Fibroblast of gingiva (primary cell): ENCODE data around the gene SLC2A6.

Experiments
- DNase-seq: peaks from one replicate; pipeline ENCODE4 v3.0.0-alpha.2; 2011; ENCODE audit warnings: low read depth

SLC2A6 gene

DNA sequence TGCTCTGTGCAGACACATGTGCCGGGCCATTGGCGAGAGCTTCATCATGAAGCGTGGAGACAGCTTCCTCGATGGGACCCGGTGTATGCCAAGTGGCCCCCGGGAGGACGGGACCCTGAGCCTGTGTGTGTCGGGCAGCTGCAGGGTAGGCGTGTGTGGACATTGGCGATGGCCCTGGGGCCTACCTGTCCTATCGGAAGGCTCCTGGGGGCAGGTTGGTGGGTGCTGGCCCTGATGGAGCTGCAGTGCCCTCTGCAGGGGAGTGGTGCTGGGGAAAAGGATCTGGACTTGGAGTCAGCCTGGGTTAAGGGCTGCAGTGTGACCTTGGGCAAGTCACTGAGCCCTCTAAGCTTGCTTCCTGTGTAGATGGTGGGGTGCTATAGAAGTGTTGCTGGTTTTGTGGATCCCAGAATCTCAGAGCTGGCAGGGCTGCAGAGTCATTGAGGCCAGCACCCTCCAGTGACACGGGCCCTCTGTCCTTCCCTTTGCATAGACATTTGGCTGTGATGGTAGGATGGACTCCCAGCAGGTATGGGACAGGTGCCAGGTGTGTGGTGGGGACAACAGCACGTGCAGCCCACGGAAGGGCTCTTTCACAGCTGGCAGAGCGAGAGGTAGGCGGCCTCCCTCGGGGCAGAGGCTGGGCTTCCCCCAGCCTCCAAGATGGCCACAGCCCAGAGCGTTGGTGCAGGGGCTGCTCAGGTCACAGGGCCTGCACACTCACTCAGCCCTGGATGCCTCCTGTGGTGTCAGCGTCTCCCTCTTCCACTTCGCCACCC lies 41.0 kb downstream of the SLC2A6 start:
- DNase-seq, result no peak

DNA sequence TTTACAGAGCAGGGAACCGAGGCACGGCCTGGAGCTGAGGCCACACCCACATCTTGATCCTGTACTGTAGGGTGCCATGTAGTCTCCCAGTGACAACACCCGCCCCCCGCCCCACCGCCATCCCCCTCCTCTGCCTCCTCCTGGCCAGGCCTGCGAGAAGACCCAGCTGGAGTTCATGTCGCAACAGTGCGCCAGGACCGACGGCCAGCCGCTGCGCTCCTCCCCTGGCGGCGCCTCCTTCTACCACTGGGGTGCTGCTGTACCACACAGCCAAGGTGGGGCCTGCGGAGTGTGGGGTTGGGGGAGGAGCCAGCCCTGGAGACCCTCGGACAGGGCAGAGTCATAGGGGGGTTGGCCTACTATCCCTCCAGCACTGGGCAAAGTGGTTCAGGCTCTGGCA lies 42.2 kb downstream of the SLC2A6 start:
- no peak for DNase-seq

DNA sequence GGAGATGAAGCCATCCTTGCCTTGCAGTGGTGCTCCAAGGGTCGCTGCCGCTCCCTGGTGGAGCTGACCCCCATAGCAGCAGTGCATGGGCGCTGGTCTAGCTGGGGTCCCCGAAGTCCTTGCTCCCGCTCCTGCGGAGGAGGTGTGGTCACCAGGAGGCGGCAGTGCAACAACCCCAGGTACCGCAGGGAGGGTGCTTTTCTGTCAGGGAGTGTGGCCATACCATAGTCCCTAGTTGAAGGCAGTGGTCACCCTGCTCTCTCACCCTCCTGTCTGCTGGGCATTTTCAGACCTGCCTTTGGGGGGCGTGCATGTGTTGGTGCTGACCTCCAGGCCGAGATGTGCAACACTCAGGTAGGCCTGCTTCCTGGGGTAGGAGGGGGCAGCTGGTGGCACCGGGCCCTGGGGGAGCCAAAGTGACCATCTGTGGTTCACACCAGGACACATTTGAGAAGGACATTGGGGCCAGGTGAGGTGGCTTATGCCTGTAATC lies 45.5 kb downstream of the SLC2A6 start:
- DNase-seq, result no peak

DNA sequence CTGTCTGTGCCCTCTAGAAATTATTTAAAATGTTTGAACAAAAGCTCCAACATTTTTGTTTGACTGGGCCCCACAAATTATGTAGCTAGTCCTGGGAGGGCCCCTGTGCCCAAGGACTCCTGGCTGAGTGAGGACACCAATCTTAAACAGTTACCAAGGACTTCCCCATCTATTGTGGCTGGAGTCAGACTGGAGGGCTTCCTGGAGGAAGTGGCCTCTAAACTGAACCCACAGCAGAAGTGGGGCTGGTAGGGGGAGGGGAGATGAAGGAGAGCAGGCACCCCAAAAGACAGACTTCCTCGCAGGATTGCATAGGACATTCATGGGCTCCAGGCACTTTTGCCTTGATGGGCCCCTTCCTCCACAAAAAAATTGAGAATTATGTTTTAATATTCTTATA lies 48.7 kb downstream of the SLC2A6 start:
- no peak for DNase-seq

DNA sequence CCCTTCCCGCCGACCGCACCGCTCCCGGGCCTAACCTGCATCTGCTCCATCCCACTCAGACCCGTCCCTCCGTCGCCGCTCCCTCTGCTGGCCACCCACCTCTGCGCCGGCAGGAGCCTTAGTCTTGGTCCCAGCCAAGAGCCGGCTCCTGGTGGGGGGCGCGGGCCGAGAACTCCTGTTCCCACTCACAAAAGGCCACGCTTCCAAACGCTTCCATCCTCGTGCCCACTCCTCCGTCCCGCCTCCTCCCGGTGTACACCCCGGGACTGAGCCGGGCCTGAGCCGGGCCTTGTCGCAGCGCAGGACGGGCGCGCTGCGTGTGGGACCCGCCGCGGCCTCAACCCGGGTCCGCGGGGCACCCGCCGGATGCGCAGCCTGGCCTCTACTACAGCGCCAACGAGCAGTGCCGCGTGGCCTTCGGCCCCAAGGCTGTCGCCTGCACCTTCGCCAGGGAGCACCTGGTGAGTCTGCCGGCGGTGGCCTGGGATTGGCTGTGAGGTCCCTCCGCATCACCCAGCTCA lies 49.2 kb downstream of the SLC2A6 start:
- no peak for DNase-seq

DNA sequence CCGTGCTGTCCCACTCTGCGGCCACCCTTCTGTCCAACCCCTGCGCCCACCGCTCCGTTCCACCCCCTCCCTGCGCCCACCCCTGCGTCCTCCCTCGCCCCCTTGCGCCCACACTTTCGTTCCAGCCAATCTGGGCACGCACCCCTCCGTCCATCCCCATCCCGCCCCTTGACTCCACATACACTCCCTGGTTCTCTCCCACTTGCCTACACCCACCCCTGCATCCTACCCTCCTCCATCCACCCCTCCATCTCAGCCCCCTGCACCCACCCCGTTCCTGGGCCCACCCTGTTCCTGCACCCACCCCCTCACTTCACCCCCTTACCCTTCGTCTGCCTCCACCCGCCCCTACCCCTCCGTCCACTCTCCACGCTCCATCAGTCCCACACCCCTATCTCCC lies 49.7 kb downstream of the SLC2A6 start:
- DNase-seq, result no peak

DNA sequence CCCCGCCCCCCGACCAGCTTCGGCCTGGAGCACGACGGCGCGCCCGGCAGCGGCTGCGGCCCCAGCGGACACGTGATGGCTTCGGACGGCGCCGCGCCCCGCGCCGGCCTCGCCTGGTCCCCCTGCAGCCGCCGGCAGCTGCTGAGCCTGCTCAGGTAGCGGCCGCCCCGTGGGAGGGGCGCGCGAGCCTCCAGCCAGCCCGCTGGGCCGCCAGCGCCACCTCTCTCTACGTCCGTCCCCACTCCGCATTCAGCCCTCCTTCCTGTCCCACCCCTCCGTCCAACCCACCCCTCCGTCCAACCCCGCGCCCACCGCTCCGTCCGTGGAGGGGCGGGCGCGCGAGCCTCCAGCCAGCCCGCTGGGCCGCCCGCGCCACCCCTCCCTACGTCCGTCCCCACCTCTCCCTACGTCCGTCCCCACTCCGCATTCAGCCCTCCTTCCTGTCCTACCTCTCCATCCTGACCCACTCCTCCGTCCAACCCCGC lies 50.2 kb downstream of the SLC2A6 start:
- no peak for DNase-seq

DNA sequence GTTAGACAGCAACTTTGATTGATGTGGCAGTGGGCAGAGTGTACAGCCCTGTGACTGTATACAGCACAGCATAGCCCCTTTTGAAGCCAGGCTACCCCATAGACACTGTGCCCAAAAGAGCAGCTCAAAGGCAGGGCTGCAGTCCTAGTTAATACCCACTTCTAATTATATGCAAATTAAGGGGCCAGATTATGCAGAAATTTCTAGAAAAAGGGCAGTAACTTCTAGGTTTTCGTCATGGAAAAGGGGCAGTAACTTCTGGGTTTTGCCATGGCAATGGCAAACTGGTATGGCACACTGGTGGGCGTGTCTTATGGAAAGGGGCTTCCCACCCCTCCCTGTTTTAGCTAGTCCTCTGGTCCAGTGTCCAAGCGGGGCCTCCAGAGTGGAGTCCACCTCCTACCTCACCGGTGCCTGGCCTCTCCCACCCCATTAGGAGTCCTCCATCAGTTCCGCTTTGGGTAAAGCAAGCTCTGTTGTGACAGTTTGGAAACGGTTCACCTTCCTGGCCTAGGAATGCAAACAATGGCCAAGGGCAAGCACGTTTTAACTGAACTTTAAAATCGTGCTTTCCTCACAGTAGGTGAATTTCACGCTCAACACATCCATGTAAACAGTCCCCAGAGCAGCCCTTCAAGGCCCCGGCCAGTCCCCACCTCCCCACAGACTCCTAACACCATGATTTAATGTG lies 51.1 kb downstream of the SLC2A6 start:
- DNase-seq, result no peak

DNA sequence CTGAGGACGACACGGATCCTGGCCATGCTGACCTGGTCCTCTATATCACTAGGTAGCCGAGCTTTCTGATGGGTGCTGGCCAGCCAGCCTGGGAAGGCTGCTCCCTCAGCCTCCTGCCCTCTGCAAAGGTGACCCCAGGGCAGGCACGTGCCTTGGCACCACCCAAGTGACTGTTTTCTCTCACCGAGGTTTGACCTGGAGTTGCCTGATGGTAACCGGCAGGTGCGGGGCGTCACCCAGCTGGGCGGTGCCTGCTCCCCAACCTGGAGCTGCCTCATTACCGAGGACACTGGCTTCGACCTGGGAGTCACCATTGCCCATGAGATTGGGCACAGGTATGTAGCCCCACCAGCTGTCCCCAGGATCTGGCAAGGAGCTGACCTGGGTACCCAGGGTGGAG lies 52.9 kb downstream of the SLC2A6 start:
- no peak for DNase-seq

DNA sequence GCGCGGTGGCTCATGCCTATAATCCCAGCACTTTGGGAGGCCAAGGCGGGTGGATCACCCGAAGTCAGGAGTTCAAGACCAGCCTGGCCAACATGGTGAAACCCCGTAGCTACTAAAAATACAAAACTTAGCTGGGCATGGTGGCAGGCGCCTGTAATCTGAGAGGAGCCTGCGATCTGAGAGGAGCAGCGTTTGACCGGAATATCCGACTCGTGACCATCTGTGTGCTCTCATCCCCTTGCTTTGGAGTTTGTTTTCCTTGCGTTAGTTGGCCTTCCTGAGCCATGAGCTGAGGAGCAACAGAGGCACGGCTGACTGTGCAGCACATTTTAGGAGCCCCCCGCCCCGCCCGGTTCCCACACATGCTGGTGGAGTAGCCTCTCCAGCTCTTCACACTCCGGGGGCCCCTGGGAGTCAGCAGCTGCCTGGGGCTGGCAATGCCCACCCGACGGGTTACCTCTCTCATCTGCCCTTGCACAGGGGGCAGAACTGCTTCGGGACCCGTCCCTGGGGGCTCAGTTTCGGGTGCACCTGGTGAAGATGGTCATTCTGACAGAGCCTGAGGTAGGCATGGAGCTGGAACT lies 53.8 kb downstream of the SLC2A6 start:
- no peak for DNase-seq

DNA sequence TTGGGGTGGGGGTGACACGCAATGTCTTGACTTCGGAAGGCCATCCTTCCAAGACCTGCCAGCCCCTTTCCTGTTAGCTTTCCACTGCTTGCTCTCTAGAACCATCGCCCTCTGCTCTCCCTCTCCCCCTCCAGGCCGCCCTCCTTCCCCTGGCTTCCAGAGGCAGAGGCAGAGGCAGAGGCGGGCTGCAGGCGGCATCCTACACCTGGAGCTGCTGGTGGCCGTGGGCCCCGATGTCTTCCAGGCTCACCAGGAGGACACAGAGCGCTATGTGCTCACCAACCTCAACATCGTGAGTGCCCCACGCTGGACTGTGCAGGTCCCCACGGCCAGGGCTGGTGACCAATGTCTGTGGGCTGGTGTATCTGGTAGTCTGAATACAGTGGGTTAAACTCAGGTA lies 54.7 kb downstream of the SLC2A6 start:
- DNase-seq, result no peak

DNA sequence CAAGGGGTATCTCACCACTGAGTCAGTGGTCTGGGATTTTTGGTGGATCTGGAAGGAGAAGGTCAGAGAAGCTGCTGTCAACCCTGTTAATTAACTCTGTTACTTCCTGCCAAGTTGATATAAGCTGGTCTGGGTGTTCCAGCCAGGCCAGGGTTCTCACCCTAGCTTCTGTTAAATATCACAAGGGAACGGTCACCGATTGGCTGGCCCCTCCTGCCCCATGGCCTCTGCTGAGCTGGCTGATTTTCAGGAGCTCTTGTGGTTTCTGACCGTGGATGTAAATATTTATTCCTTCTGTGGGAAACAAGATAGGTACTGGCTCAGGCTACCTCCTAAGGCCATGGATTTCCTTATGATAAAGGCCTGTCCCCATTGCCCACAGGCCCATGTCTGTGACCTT lies 55.7 kb downstream of the SLC2A6 start:
- DNase-seq, result peak; percentile 13

DNA sequence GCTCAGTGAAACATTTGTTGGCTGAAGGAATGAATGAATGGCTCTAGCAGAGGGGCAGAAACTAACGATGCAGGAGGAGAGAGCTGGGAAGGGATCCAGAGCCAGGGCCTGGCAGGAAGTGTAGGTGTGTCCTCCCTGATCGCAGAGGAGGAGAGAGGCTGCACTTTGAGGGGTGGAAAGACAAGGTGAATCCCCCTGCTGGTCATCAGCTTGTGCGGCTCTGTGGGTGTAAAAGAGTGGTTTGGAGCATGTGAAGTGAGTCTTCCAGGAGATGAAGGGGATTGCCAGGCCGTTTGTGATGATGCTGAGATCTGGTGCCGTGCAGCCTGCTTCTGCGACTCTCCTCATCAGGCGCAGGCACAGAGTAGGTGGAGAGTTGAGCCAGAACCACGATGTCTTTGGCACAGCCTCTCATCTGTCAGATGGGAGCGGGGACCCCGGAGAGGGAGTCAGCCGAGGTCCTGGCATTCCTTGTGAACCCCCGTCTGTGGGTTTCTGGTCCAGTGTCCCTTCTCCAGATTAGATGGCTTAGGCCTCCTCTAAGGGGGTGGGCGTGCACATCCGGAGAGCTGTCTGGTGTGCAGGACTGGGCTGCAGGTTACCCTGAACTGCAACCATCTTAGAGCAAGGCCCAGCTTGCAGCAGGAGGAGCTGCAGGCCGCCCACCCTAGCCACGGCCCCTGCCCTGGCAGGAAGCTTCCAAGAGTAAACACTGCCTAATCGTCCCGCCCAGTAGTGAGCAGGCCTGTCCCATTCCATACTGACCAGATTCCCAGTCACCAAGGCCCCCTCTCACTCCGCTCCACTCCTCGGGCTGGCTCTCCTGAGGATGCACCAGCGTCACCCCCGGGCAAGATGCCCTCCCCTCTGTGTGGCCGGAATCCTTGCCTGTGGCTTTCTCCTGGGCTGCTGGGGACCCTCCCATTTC lies 57.0 kb downstream of the SLC2A6 start, which contains the start of gene ADAMTS13:
ADAMTS13 (plus strand) TSS at position 753 of the 928 bp plus-strand sequence; CDS start at position 830, 77 bp downstream.
- no peak for DNase-seq
